HepG2 (cell line): Measurements from ENCODE around the gene AP2A2. TPM values are rescaled to one million over a fixed set of nuclear protein-coding genes. Genes with fewer than 3 reads are reported as not detected.

Source experiments
- ATAC-seq: fragments of 200-7000 bp; cut with Tn5 transposase; 3 replicates; pipeline ENCODE4 v1.9.1; 2020; ENCODE audit warnings: mild to moderate bottlenecking, moderate library complexity
- BruUV-seq: library from RNA; stranded (reverse); fragments of 400-500 nt; replicated peaks from 2 replicates; lab custom pipeline; 2021; lab: Mats Ljungman, UMichigan
- CTCF ChIA-PET: fragments of 300-600 bp; formaldehyde crosslinking; extraction: SDS; loops from one replicate; lab custom pipeline; 2021; ENCODE audit warnings: low total read pairs, inconsistent platforms, low intra/inter-chr PET ratio; lab: Yijun Ruan, JAX
- POLR2A ChIA-PET: fragments of 350-600 bp; sonication (Branson Sonifier 250); formaldehyde crosslinking; loops from one replicate; lab custom pipeline; 2020; ENCODE audit warnings: antibody characterized with exemption, inconsistent platforms; lab: Yijun Ruan, JAX
- DNase-seq: peaks from one replicate; pipeline ENCODE4 v3.0.0-alpha.2; 2015; ENCODE audit warnings: low spot score
- FAIRE-seq: peaks from 3 replicates; lab custom pipeline; 2011; peaks lifted over from hg19 to GRCh38; lab: Jason Lieb, UNC
- H2AFZ ChIP-seq: one replicate; pipeline ENCODE4 v1.6.1; 2011; ENCODE audit warnings: low read length, inconsistent platforms
- H3K27ac ChIP-seq: fragments of 300-600 bp; 3 replicates; pipeline ENCODE4 v1.8.0; 2011; ENCODE audit warnings: mixed run types, mild to moderate bottlenecking, mixed read lengths, low read length, inconsistent platforms; ENCODE audit not compliant: insufficient read depth; ENCODE audit errors: extremely low read length
- H3K27me3 ChIP-seq, 2 experiments: fragments of 200-600 bp in 1 of 2; 2 replicates in 1 of 2; 3 replicates in 1 of 2; pipeline versions ENCODE4 v1.6.0 to v1.8.0; 2011; ENCODE audit warnings: low read length in 2 of 2, mild to moderate bottlenecking in 2 of 2, moderate library complexity in 2 of 2, inconsistent platforms in 1 of 2; ENCODE audit not compliant: insufficient read depth in 2 of 2, control insufficient read depth in 1 of 2
- H3K36me3 ChIP-seq, 2 experiments: fragments of 200-600 bp in 1 of 2; replicated peaks in 1 of 2; 2 replicates in 1 of 2; 3 replicates in 1 of 2; pipeline versions ENCODE4 v1.5.1 to v1.8.0; 2011; ENCODE audit warnings: low read length in 2 of 2, inconsistent platforms in 1 of 2; ENCODE audit not compliant: insufficient read depth in 2 of 2, control insufficient read depth in 1 of 2
- H3K4me1 ChIP-seq: 2 replicates; pipeline ENCODE4 v1.5.1; 2012; ENCODE audit warnings: low read length, inconsistent platforms; ENCODE audit not compliant: insufficient read depth
- H3K4me2 ChIP-seq: 2 replicates; pipeline ENCODE4 v1.6.0; 2011; ENCODE audit warnings: low read depth, low read length, inconsistent platforms
- H3K4me3 ChIP-seq, 3 experiments: fragments of 200-600 bp in 1 of 3; sonication (generic), shearing (Covaris generic) in 1 of 3; replicated peaks in 1 of 3; 2 replicates each; pipeline ENCODE4 v1.5.1; 2011 to 2016; ENCODE audit warnings: low read length in 3 of 3, inconsistent platforms in 2 of 3, low read depth in 2 of 3, mild to moderate bottlenecking in 2 of 3, control low read depth in 1 of 3, mixed read lengths in 1 of 3; ENCODE audit not compliant: insufficient read depth in 1 of 3
- H3K79me2 ChIP-seq: one replicate; pipeline ENCODE4 v1.6.1; 2011; ENCODE audit warnings: low read length, inconsistent platforms; ENCODE audit not compliant: insufficient read depth
- H3K9ac ChIP-seq: 2 replicates; pipeline ENCODE4 v1.6.0; 2011; ENCODE audit warnings: mild to moderate bottlenecking, low read depth, low read length, inconsistent platforms; ENCODE audit not compliant: insufficient read depth
- H3K9me3 ChIP-seq: 2 replicates; pipeline ENCODE4 v1.5.1; 2012; ENCODE audit warnings: mild to moderate bottlenecking, low read length
- H4K20me1 ChIP-seq: 2 replicates; pipeline ENCODE4 v1.6.0; 2011; ENCODE audit warnings: inconsistent platforms, mild to moderate bottlenecking, low read length, moderate library complexity; ENCODE audit not compliant: insufficient read depth
- AGO2 ChIP-seq: fragments of 200-400 bp; formaldehyde crosslinking; optimal IDR thresholded peaks from 2 replicates; pipeline ENCODE3; 2017; ENCODE audit warnings: mild to moderate bottlenecking, low read depth, low read length, moderate library complexity
- CEBPB ChIP-seq: IDR thresholded peaks from 2 replicates; pipeline ENCODE4 v1.6.1; 2011; ENCODE audit warnings: low read depth, low read length, improper control_type of control experiment, borderline replicate concordance
- CEBPG ChIP-seq: IDR thresholded peaks from 2 replicates; pipeline ENCODE4 v1.6.1; 2016
- FOXP1 ChIP-seq, 2 experiments: fragments of 450-650 bp in 1 of 2; IDR thresholded peaks; 2 replicates each; pipeline ENCODE4 v1.6.1; 2017 to 2018; ENCODE audit warnings: antibody characterized with exemption in 1 of 2
- IKZF1 ChIP-seq: fragments of 450-650 bp; IDR thresholded peaks from 2 replicates; pipeline ENCODE4 v1.7.1; 2016
- KDM5B ChIP-seq: sonication (generic); formaldehyde crosslinking; IDR thresholded peaks from 2 replicates; pipeline ENCODE4 v1.4.0; 2020; ENCODE audit warnings: missing genetic modification reagents, mild to moderate bottlenecking, borderline replicate concordance
- MBD4 ChIP-seq: IDR thresholded peaks from 2 replicates; pipeline ENCODE4 v1.6.1; 2012; ENCODE audit warnings: low read length, inconsistent platforms, borderline replicate concordance
- NR2C2 ChIP-seq: sonication (generic); formaldehyde crosslinking; IDR thresholded peaks from 2 replicates; pipeline ENCODE4 v1.4.0; 2020; ENCODE audit warnings: missing genetic modification reagents, mild to moderate bottlenecking, moderate library complexity, borderline replicate concordance
- RCOR2 ChIP-seq: IDR thresholded peaks from 2 replicates; pipeline ENCODE4 v1.6.1; 2016; ENCODE audit warnings: missing biosample characterization, missing genetic modification reagents
- SRSF4 ChIP-seq: fragments of 200-400 bp; formaldehyde crosslinking; IDR thresholded peaks from one replicate; pipeline ENCODE4 v1.6.1; 2018; ENCODE audit warnings: mild to moderate bottlenecking, low read depth, low read length, moderate library complexity; ENCODE audit not compliant: poor library complexity, severe bottlenecking
- YY1 ChIP-seq: IDR thresholded peaks from 2 replicates; pipeline ENCODE4 v1.6.1; 2011; ENCODE audit warnings: low read length, low read depth, moderate library complexity, mild to moderate bottlenecking; ENCODE audit not compliant: insufficient read depth, insufficient replicate concordance
- ZC3H4 ChIP-seq: sonication (generic); formaldehyde crosslinking; IDR thresholded peaks from 2 replicates; pipeline ENCODE4 v1.4.0; 2020; ENCODE audit warnings: missing genetic modification reagents, borderline replicate concordance
- ZNF121 ChIP-seq: sonication (generic); formaldehyde crosslinking; IDR thresholded peaks from 2 replicates; pipeline ENCODE4 v1.5.0; 2020; ENCODE audit warnings: mild to moderate bottlenecking, missing genetic modification reagents
- ZNF646 ChIP-seq: sonication (generic); formaldehyde crosslinking; IDR thresholded peaks from 2 replicates; pipeline ENCODE4 v1.9.0; 2021; ENCODE audit warnings: mild to moderate bottlenecking, missing genetic modification reagents
- WGBS: methylation state at CpG from one replicate; pipeline ENCODE4 v1.1.6; 2017; ENCODE audit warnings: low lambda C conversion rate; 5-methylcytosine and 5-hydroxymethylcytosine counted together
- in situ Hi-C: cut with HindIII; loops from 2 replicates; pipeline ENCODE4 v1.10.0; 2017; ENCODE audit warnings: low pct_unique_long_range_greater_than_20kb; ENCODE audit not compliant: extremely low pct_ligation_motif_present
- intact Hi-C: fragments of 100-400 bp; cut with micrococcal nuclease; formaldehyde crosslinking; loops from one replicate; pipeline ENCODE4 v1.10.0; 2022; ENCODE audit not compliant: unreplicated experiment
- polyA plus RNA-seq, 8 experiments: library from polyadenylated mRNA; depleted of rRNA in 3 of 8; stranded (reverse) in 7 of 8; unstranded in 1 of 8; fragments of >200 nt; fragmentation: Illumina TruSeq in 4 of 8; extraction: Trizol in 4 of 8; gene quantifications; 2 replicates each; pipeline versions ENCODE4 v1.2.1 to v1.2.3, GENCODE V29; 2011 to 2016; ENCODE audit warnings: low read depth in 4 of 8, missing spikeins in 1 of 8, mixed read lengths in 1 of 8; ENCODE audit not compliant: insufficient read depth in 1 of 8
- total RNA-seq, 5 experiments: library from RNA; depleted of rRNA; stranded (reverse); fragments of >200 nt; fragmentation: Illumina TruSeq; extraction: Trizol; gene quantifications; 2 replicates each; pipeline ENCODE4 v1.2.3, GENCODE V29; 2016; ENCODE audit warnings: low read depth in 1 of 5
- TF ChIP-seq, protein P1 (sequence below), 2 experiments: fragments of 450-650 bp in 1 of 2; sonication (generic) in 1 of 2; formaldehyde crosslinking; IDR thresholded peaks; 2 replicates each; pipeline versions ENCODE4 v1.5.0 to v1.8.0; 2020 to 2022; ENCODE audit warnings: mild to moderate bottlenecking in 1 of 2, missing genetic modification reagents in 1 of 2

Gene AP2A2
- total and polyA plus RNA-seq, 2 of the 13 experiments (the other 11 are each of a cell fraction or from before 2014, with no cell fraction given) = 25.7 to 75.7 TPM

DNA sequence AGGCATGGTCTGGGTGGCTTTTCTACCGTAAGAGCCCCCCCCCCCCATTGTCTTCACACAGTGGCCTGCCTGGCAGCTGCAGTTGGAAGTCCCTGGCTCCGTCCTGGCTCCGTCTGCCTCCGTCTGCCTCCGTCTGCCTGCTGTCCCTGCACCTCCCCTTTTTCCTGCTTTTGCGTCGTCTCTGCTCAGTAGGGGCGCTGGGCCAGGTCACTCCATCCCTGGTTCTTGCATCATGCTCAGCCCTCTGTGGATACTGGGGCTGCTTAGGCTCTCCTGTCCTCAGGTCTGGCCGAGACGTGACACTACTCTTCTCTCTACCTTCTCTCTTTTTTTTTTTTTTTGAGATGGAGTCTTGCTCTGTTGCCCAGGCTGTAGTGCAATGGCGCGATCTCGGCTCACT is 27.8 kb downstream of the AP2A2 start (continued):
- TF ChIP-seq, protein P1, sequence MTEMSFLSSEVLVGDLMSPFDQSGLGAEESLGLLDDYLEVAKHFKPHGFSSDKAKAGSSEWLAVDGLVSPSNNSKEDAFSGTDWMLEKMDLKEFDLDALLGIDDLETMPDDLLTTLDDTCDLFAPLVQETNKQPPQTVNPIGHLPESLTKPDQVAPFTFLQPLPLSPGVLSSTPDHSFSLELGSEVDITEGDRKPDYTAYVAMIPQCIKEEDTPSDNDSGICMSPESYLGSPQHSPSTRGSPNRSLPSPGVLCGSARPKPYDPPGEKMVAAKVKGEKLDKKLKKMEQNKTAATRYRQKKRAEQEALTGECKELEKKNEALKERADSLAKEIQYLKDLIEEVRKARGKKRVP (CRISPR knock-in tag; IDR thresholded peaks at IDR 0.05) = peak in 1 of 2 experiments; percentile 91; a peak in 2 of 4 replicates
- peak; percentile 49; the same call in 1 of the 2 replicates for TF ChIP-seq CEBPB
- TF ChIP-seq CEBPG (CRISPR knock-in tag) = peak; percentile 86
- TF ChIP-seq ZNF121 (CRISPR knock-in tag) = peak; percentile 49; the same call in 1 of the 2 replicates
- no peak for TF ChIP-seq ZC3H4 (CRISPR knock-in tag)
- peak; percentile 15 for TF ChIP-seq AGO2
- TF ChIP-seq, all 625 proteins: peak for 8

GRCh38 chr11:954392-955153 is 28.9 kb downstream of the AP2A2 start:
- FAIRE-seq = peak; percentile 47
- ChIA-PET CTCF (no interaction called here), POLR2A (interaction anchor here (1.5 kb wide), 2 partner anchors 43 to 110 kb away, joined by 3 to 5 read pairs; no protein-coding TSS in a partner anchor)
- ATAC-seq = no peak
- in situ Hi-C loops = no loop called here
- H3K4me3 ChIP-seq = no peak overlapping the region; a peak in 1 of 6 replicates
- no peaks in the 10 kb centered on the region for H4K20me1 ChIP-seq
- H3K36me3 ChIP-seq = peaks cover 2 to 16% of the 10 kb centered on the region in 2 experiments
- peaks cover 54% of the 10 kb centered on the region for H3K79me2 ChIP-seq
- peak overlapping the region; percentile 56 for H3K27ac ChIP-seq
- BruUV-seq = no TSS peak
- no peak overlapping the region for H2AFZ ChIP-seq
- DNase-seq = no peak
- intact Hi-C loops = no loop called here
- H3K4me2 ChIP-seq = no peak overlapping the region
- no peaks in the 10 kb centered on the region for H3K27me3 ChIP-seq
- no peak overlapping the region for H3K9ac ChIP-seq
- no peaks in the 10 kb centered on the region for H3K9me3 ChIP-seq
- peaks cover 86% of the 10 kb centered on the region for H3K4me1 ChIP-seq
- WGBS = 82% methylated on average over 5 of the region's 5 CpGs
- TF ChIP-seq SRSF4 (no peak), MBD4 (no peak), NR2C2 (CRISPR knock-in tag) (no peak), KDM5B (CRISPR knock-in tag) (no peak), RCOR2 (CRISPR knock-in tag) (no peak), CEBPG (CRISPR knock-in tag) (no peak), ZNF646 (peak; percentile 65; the same call in 1 of the 2 replicates), YY1 (no peak), IKZF1 (0 out of 2 replicates have a peak, but pooled peaks have one; percentile 72), FOXP1 (IDR thresholded peaks at IDR 0.05) (peak; percentile 66), FOXP1 (CRISPR knock-in tag; IDR thresholded peaks at IDR 0.05) (no peak)
